ENCODE results near the gene RGS10. TPM values are rescaled to one million over a fixed set of nuclear protein-coding genes. Genes with fewer than 3 reads are reported as not detected.

The RGS10 gene
- total RNA-seq, 1 experiment from 2014 or later, result 10.6 TPM

DNA sequence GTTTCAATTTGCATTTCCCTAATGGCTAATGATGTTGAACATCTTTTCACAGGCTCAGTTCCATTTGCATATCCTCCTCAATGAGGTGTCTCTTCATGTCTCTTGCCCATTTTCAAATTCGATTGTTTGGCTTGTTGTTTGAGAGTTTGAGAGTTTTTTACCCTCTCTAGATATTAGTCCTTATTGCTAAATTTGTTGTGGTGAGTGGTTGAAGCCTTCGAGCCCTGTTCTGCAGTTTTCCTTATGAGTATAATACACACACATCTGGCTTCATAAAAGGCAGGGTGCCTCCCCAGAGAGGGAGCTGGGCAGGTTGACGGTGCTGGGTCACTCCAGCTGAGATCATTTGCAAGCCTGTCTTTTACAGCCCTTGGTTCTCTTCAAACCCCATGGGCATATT is 65.1 kb downstream of the RGS10 start:
- H3K27me3 Mint-ChIP-seq (ENCODE audit: low read depth), result peaks cover 97% of the 10 kb centered on the region
- H3T11ph ChIP-seq (ENCODE audit: low read length), result no peak overlapping the region

More for the DNA sequence above, 65.1 kb downstream of the RGS10 start:
- no peak overlapping the region for H3K18ac ChIP-seq (ENCODE audit: insufficient read length, low read depth, low read length)
- H4K20me1 ChIP-seq (ENCODE audit: control insufficient read depth, insufficient read depth, insufficient read length), result no peaks in the 10 kb centered on the region
- DNase-seq, result no peak
- H4K8ac ChIP-seq (replicated peaks; ENCODE audit: insufficient read length, low read depth, low read length), result no peak overlapping the region
- no peaks in the 10 kb centered on the region for H3K79me1 ChIP-seq (ENCODE audit: insufficient read depth, low read depth, low read length, poor library complexity, severe bottlenecking)
- H3K4me2 ChIP-seq (ENCODE audit: insufficient read depth, insufficient read length, low read length), result no peak overlapping the region
- no peak overlapping the region for H2BK5ac ChIP-seq (ENCODE audit: insufficient read length, low read length)
- Mint-ChIP-seq H3K27ac (no peak overlapping the region), H3K4me1 (peaks cover 10 to 24% of the 10 kb centered on the region in 2 experiments), H3K36me3 (ENCODE audit: insufficient read depth in 1 of 3, low read depth in 3 of 3) (no peaks in the 10 kb centered on the region; a peak in 1 of 7 replicates), H3K4me3 (no peak overlapping the region), H3K9me3 (peaks cover 4 to 5% of the 10 kb centered on the region in 2 experiments; a peak in 4 of 5 replicates)
- no peak overlapping the region for H3K27ac ChIP-seq (ENCODE audit: insufficient read length, low read depth, low read length)
- H3K23ac ChIP-seq (ENCODE audit: insufficient read length, low read depth, low read length), result no peak overlapping the region
- H4K91ac ChIP-seq (ENCODE audit: insufficient read length, low read depth, low read length), result no peak overlapping the region
- no peak overlapping the region for H3K4ac ChIP-seq (ENCODE audit: low read depth, low read length)
- H3K9me3 ChIP-seq (ENCODE audit: control insufficient read depth, low read depth, low read length), result no peaks in the 10 kb centered on the region
- no peaks in the 10 kb centered on the region for H3K79me2 ChIP-seq (ENCODE audit: insufficient read depth, low read length)
- no CpG with 5 or more reads among the region's 3 CpGs for WGBS (ENCODE audit: extremely low coverage, insufficient read length, low lambda C conversion rate)
- H2BK20ac ChIP-seq (ENCODE audit: low read depth, low read length, poor library complexity, severe bottlenecking), result no peak overlapping the region
- H2BK120ac ChIP-seq (ENCODE audit: low read depth, low read length, poor library complexity, severe bottlenecking), result no peak overlapping the region
- no peak overlapping the region for H2BK15ac ChIP-seq (ENCODE audit: low read depth, low read length)
- H3K9ac ChIP-seq (ENCODE audit: extremely low read depth, insufficient read length, low read length), result no peak overlapping the region
- H4K5ac ChIP-seq (ENCODE audit: insufficient read length, low read depth, low read length), result no peak overlapping the region
- peaks cover 43% of the 10 kb centered on the region for H3K27me3 ChIP-seq (ENCODE audit: insufficient read depth, low read length)
- H3K4me1 ChIP-seq (ENCODE audit: insufficient read depth, low read length), result no peaks in the 10 kb centered on the region; the same call in 1 of the 2 replicates
- TF ChIP-seq, protein P1, sequence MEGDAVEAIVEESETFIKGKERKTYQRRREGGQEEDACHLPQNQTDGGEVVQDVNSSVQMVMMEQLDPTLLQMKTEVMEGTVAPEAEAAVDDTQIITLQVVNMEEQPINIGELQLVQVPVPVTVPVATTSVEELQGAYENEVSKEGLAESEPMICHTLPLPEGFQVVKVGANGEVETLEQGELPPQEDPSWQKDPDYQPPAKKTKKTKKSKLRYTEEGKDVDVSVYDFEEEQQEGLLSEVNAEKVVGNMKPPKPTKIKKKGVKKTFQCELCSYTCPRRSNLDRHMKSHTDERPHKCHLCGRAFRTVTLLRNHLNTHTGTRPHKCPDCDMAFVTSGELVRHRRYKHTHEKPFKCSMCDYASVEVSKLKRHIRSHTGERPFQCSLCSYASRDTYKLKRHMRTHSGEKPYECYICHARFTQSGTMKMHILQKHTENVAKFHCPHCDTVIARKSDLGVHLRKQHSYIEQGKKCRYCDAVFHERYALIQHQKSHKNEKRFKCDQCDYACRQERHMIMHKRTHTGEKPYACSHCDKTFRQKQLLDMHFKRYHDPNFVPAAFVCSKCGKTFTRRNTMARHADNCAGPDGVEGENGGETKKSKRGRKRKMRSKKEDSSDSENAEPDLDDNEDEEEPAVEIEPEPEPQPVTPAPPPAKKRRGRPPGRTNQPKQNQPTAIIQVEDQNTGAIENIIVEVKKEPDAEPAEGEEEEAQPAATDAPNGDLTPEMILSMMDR (conservative IDR thresholded peaks at IDR 0.05), result no peak
- H2BK12ac ChIP-seq (ENCODE audit: insufficient read length, low read depth, low read length), result no peak overlapping the region
- H3K56ac ChIP-seq (ENCODE audit: insufficient read length, low read depth, low read length), result no peak overlapping the region
- H2AK5ac ChIP-seq (ENCODE audit: insufficient read length, low read length), result no peak overlapping the region
- no peaks in the 10 kb centered on the region for H3K23me2 ChIP-seq (ENCODE audit: insufficient read length, low read depth, low read length, poor library complexity, severe bottlenecking)
- H2AFZ ChIP-seq (ENCODE audit: low read length), result no peak overlapping the region
- H3K14ac ChIP-seq (ENCODE audit: insufficient read depth, low read length), result no peak overlapping the region
